Osteocyte (in vitro differentiated cells): ENCODE measurements around the gene RCN2. TPM values are rescaled to one million over a fixed set of nuclear protein-coding genes. Genes with fewer than 3 reads are reported as not detected.

Experiments used
- DNase-seq: peaks from one replicate; pipeline ENCODE4 v3.0.0; 2021; ENCODE audit warnings: mixed read lengths; ENCODE audit not compliant: unreplicated experiment; ENCODE audit errors: extremely low spot score
- H3K27ac Mint-ChIP-seq: one replicate; pipeline ENCODE4 v1.8.0; 2021; ENCODE audit warnings: mild to moderate bottlenecking, mixed read lengths; ENCODE audit not compliant: unreplicated experiment
- H3K27me3 Mint-ChIP-seq: one replicate; pipeline ENCODE4 v1.8.0; 2021; ENCODE audit warnings: mixed read lengths; ENCODE audit not compliant: unreplicated experiment
- H3K36me3 Mint-ChIP-seq: one replicate; pipeline ENCODE4 v1.8.0; 2021; ENCODE audit warnings: mixed read lengths; ENCODE audit not compliant: unreplicated experiment
- H3K4me1 Mint-ChIP-seq: one replicate; pipeline ENCODE4 v1.8.0; 2021; ENCODE audit warnings: mixed read lengths; ENCODE audit not compliant: unreplicated experiment
- H3K4me3 Mint-ChIP-seq: one replicate; pipeline ENCODE4 v1.8.0; 2021; ENCODE audit warnings: mild to moderate bottlenecking, moderate library complexity, mixed read lengths; ENCODE audit not compliant: unreplicated experiment
- H3K9me3 Mint-ChIP-seq: one replicate; pipeline ENCODE4 v1.8.0; 2021; ENCODE audit warnings: mixed read lengths; ENCODE audit not compliant: unreplicated experiment
- total RNA-seq: library from RNA; stranded (reverse); gene quantifications from 2 replicates; pipeline ENCODE4 v1.2.1, GENCODE V29; 2021
- TF ChIP-seq, protein P1 (sequence below): fragments of 200-600 bp; sonication (generic); IDR thresholded peaks from 2 replicates; pipeline ENCODE4 v1.5.0; 2021; ENCODE audit warnings: antibody characterized with exemption, mild to moderate bottlenecking, moderate library complexity

RCN2 gene
- total RNA-seq, 1 donor from 2014 or later: 81.3 TPM

DNA sequence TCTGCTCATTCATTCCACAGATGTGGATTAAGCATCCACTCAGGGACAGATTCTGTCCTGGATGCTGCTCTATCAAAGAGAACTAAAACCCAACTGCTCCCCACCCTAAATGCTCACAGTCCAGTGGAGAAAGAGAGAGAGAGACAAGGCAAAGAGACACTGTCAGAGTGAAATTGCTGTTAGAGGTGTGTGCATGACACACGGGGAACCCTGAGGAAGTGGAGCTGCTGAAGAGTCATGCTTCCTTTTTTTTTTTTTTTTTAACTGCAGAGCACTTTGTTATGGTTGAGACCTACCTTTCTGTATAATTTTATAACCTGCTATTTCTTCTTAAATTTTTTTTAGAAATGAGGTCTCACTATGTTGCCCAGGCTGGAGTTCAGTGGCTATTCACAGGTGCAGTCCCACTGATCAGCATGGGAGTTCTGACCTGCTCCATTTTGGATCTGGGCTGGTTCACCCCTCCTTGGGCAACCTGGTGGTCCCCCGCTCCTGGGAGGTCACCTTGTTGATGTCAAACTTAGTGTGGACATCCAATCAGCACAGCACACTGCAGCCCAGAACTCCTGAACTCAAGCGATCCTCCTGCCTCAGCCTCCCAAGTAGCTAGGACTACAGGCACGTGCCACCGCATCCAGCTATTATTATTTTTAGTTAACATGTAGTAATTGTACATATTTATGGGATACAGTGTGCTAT, 45.2 kb downstream of the RCN2 start:
- H3K4me3 Mint-ChIP-seq: no peak overlapping the region
- no peaks in the 10 kb centered on the region for H3K4me1 Mint-ChIP-seq
- peaks cover 33% of the 10 kb centered on the region for H3K27me3 Mint-ChIP-seq
- peaks cover 3% of the 10 kb centered on the region for H3K9me3 Mint-ChIP-seq
- no peak overlapping the region for H3K27ac Mint-ChIP-seq
- DNase-seq: peak; percentile 71
- H3K36me3 Mint-ChIP-seq: no peaks in the 10 kb centered on the region
- TF ChIP-seq, protein P1, sequence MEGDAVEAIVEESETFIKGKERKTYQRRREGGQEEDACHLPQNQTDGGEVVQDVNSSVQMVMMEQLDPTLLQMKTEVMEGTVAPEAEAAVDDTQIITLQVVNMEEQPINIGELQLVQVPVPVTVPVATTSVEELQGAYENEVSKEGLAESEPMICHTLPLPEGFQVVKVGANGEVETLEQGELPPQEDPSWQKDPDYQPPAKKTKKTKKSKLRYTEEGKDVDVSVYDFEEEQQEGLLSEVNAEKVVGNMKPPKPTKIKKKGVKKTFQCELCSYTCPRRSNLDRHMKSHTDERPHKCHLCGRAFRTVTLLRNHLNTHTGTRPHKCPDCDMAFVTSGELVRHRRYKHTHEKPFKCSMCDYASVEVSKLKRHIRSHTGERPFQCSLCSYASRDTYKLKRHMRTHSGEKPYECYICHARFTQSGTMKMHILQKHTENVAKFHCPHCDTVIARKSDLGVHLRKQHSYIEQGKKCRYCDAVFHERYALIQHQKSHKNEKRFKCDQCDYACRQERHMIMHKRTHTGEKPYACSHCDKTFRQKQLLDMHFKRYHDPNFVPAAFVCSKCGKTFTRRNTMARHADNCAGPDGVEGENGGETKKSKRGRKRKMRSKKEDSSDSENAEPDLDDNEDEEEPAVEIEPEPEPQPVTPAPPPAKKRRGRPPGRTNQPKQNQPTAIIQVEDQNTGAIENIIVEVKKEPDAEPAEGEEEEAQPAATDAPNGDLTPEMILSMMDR: no peak

- no peaks in the 10 kb centered on the region for H3K36me3 Mint-ChIP-seq
- H3K9me3 Mint-ChIP-seq: peaks cover 3% of the 10 kb centered on the region
- no peak overlapping the region for H3K4me3 Mint-ChIP-seq
- TF ChIP-seq, protein P1: no peak
- H3K27me3 Mint-ChIP-seq: peaks cover 21% of the 10 kb centered on the region
- DNase-seq: peak; percentile 78
- H3K4me1 Mint-ChIP-seq: peaks cover 2% of the 10 kb centered on the region
- no peak overlapping the region for H3K27ac Mint-ChIP-seq
Measured at GRCh38 chr15:76978522-76979330, 47.2 kb downstream of the RCN2 start.

GRCh38 chr15:76979331-76979925, 47.9 kb downstream of the RCN2 start:
- Mint-ChIP-seq H3K27me3 (peaks cover 17% of the 10 kb centered on the region), H3K9me3 (peaks cover 3% of the 10 kb centered on the region), H3K4me1 (peaks cover 4% of the 10 kb centered on the region), H3K4me3 (no peak overlapping the region), H3K27ac (no peak overlapping the region), H3K36me3 (no peaks in the 10 kb centered on the region)
- peak; percentile 78 for DNase-seq
- TF ChIP-seq, protein P1: no peak

GRCh38 chr15:76979996-76980520, 48.5 kb downstream of the RCN2 start:
- Mint-ChIP-seq H3K36me3 (no peaks in the 10 kb centered on the region), H3K9me3 (peaks cover 3% of the 10 kb centered on the region), H3K4me1 (peaks cover 4% of the 10 kb centered on the region), H3K27me3 (peaks cover 17% of the 10 kb centered on the region), H3K4me3 (no peak overlapping the region), H3K27ac (no peak overlapping the region)
- DNase-seq: peak; percentile 69
- TF ChIP-seq, protein P1: no peak
